Astrocyte of the spinal cord (primary cell): Measurements from ENCODE around the gene SLC2A9.

Source experiments
- DNase-seq: peaks from one replicate; pipeline ENCODE4 v3.0.0; 2011; ENCODE audit warnings: low read depth, low spot score
- H3K4me3 ChIP-seq: 2 replicates; pipeline ENCODE4 v1.5.1; 2011; ENCODE audit warnings: low read depth, mild to moderate bottlenecking, low read length, moderate library complexity
- in situ Hi-C: cut with HindIII; loops from 2 replicates; pipeline ENCODE4 v1.10.0; 2017; ENCODE audit warnings: low sequenced_read_pairs
- TF ChIP-seq, protein P1 (sequence below): IDR thresholded peaks from 2 replicates; pipeline ENCODE4 v1.5.1; 2012; ENCODE audit warnings: low read depth, mild to moderate bottlenecking, low read length, inconsistent platforms

Gene SLC2A9

DNA sequence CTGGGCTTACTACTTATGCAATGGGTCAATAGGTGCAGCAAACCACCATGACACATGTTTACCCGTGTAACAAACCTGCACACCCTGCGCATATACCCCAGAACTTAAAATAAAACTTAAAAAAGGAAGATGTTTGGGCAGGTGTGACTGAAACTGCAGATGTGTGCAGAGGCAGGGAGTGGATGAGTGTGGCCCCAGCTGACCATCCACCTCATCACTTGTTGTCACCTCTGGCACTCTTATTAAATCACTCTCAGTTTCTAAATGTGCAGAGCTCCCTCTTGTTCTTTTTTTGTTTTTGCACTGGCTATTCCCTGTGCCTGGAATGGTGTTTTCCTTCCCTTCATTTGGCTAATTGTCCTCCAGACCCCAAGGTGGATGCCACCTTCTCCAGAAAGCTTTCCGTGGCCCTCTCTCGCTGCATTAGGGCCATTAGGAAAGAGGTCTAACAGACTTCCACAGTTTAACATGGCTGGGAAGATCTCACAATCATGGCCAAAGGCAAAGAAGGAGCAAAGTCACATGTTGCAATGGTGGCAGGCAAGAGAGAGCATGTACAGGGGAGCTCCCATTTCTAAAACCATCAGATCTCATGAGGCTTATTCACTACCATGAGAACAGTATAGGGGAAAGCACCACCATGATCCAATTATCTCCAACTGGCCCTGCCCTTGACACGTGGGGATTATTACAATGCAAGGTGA is 58.5 kb downstream of the SLC2A9 start:
- in situ Hi-C loops: no loop called here
- TF ChIP-seq, protein P1, sequence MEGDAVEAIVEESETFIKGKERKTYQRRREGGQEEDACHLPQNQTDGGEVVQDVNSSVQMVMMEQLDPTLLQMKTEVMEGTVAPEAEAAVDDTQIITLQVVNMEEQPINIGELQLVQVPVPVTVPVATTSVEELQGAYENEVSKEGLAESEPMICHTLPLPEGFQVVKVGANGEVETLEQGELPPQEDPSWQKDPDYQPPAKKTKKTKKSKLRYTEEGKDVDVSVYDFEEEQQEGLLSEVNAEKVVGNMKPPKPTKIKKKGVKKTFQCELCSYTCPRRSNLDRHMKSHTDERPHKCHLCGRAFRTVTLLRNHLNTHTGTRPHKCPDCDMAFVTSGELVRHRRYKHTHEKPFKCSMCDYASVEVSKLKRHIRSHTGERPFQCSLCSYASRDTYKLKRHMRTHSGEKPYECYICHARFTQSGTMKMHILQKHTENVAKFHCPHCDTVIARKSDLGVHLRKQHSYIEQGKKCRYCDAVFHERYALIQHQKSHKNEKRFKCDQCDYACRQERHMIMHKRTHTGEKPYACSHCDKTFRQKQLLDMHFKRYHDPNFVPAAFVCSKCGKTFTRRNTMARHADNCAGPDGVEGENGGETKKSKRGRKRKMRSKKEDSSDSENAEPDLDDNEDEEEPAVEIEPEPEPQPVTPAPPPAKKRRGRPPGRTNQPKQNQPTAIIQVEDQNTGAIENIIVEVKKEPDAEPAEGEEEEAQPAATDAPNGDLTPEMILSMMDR: no peak
- DNase-seq: no peak
- no peak overlapping the region for H3K4me3 ChIP-seq

DNA sequence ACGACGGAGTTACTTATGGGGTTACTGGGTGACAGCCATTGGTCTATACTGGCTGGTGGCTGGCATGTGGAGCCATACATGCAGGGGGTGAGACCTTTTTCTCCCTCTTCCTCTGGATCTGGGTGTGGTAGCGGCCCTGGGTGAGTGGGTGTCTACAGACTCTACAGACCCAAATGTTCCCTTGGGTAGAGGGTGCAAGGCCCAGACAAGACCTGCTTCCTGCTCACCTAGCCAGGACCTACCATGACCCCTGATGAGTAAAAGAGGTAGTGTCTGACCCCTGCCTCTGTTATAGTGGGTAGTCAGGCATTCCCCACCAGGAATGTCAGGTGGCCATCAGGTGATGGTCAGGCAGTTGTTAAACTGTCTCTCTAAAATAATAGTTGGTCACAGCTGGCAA is 66.8 kb downstream of the SLC2A9 start:
- in situ Hi-C loops: no loop called here
- no peak for DNase-seq
- TF ChIP-seq, protein P1: no peak
- no peak overlapping the region for H3K4me3 ChIP-seq

DNA sequence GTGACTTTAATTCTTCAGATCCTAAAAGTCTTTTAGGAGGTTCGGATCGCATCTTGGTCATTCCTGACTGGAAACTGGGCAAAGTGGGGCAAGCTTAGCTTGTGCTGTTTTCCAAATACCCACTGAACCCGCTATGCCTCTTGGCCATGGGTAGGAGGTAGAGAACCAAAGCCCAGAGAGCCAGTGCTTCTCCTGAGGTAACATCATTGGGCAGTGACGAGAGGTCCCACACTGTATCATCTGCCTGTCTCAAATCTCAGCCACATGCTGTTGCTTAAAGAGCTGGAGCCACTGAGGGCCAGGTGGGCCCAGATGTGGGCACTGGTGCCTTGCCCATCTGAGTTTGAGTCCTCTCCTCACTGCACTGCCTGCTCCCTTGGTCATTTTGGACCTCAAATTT is 68.2 kb downstream of the SLC2A9 start:
- no peak for DNase-seq
- H3K4me3 ChIP-seq: no peak overlapping the region
- TF ChIP-seq, protein P1: no peak
- in situ Hi-C loops: no loop called here

DNA sequence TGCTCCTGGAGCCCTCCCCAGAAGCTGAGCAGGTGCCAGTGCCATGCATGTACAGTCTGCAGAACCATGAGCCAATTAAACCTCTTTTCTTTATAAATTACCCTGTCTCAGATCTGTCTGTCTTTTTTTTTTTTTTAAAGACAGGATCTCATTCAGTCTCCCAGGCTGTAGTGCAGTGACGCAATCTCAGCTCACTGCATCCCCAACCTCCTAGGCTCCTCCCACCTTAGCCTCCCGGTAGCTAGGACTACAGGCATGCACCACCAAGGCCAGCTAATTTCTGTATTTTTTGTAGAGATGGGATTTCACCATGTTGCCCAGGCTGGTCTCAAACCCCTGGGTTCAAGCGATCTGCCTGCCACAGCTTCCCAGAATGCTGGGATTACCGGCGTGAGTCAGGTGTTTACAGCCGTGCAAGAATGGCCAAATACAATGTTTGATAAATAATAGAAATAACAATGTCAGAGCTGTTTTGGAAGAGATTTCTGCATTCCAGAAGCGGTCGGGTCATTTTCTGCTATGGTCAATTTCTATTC is 68.8 kb downstream of the SLC2A9 start:
- no peak for DNase-seq
- in situ Hi-C loops: no loop called here
- no peak overlapping the region for H3K4me3 ChIP-seq
- TF ChIP-seq, protein P1: no peak

GRCh38 chr4:9949573-9949972 is 71.7 kb downstream of the SLC2A9 start:
- no peak overlapping the region for H3K4me3 ChIP-seq
- in situ Hi-C loops: no loop called here
- TF ChIP-seq, protein P1: no peak

GRCh38 chr4:9947168-9948062 is 73.9 kb downstream of the SLC2A9 start:
- in situ Hi-C loops: no loop called here
- no peak overlapping the region for H3K4me3 ChIP-seq
- no peak for DNase-seq
- TF ChIP-seq, protein P1: no peak

More at GRCh38 chr4:9949573-9949972, 71.7 kb downstream of the SLC2A9 start:
- DNase-seq: no peak
